Testis (tissue), 3 donors: ENCODE results near the gene POLR3E. TPM values are rescaled to one million over a fixed set of nuclear protein-coding genes. Genes with fewer than 3 reads are reported as not detected.

ENCODE experiments used
- DNase-seq: peaks from one replicate; pipeline ENCODE4 v3.0.0-alpha.2; 2019
- H3K27ac ChIP-seq, 2 donors: fragments of 200-600 bp; sonication (generic); one replicate each; pipeline ENCODE4 v1.5.1; 2019
- H3K27me3 ChIP-seq: fragments of 200-600 bp; sonication (generic); one replicate; pipeline ENCODE4 v1.5.1; 2019
- H3K36me3 ChIP-seq: fragments of 200-600 bp; sonication (generic); one replicate; pipeline ENCODE4 v1.5.1; 2017; ENCODE audit warnings: low read depth; ENCODE audit errors: missing control alignments
- H3K4me1 ChIP-seq: fragments of 200-600 bp; sonication (generic); one replicate; pipeline ENCODE4 v1.5.1; 2019
- H3K4me3 ChIP-seq, 2 donors: fragments of 200-600 bp; sonication (generic); one replicate each; pipeline ENCODE4 v1.5.1; 2017 to 2019
- H3K9me3 ChIP-seq: fragments of 200-600 bp; sonication (generic); one replicate; pipeline ENCODE4 v1.5.1; 2017
- POLR2A ChIP-seq: fragments of 450-650 bp; IDR thresholded peaks from one replicate; pipeline ENCODE4 v1.6.1; 2017; ENCODE audit warnings: antibody characterized with exemption, mild to moderate bottlenecking, moderate library complexity
- WGBS, 2 donors: methylation state at CpG; one replicate each; pipeline ENCODE4 v1.1.5; 2018; 5-methylcytosine and 5-hydroxymethylcytosine counted together
- intact Hi-C: fragments of 100-400 bp; cut with DNase I; formaldehyde crosslinking; loops from one replicate; pipeline ENCODE4 v1.15.1; 2023; ENCODE audit warnings: low total_unique reads
- polyA plus RNA-seq: library from polyadenylated mRNA; stranded (reverse); fragments of 350-450 nt; fragmentation: Illumina TruSeq; extraction: RNeasy Lipid Tissue Mini Kit (QIAGEN cat#74804); gene quantifications from one replicate; pipeline ENCODE4 v1.2.3, GENCODE V29; 2014; ENCODE audit warnings: low read depth, low replicate concordance; ENCODE audit not compliant: insufficient read depth
- total RNA-seq, 2 donors: library from RNA; depleted of rRNA; stranded (reverse); fragments of >200 nt; gene quantifications; one replicate each; pipeline ENCODE4 v1.2.3, GENCODE V29; 2016
- TF ChIP-seq, protein P1 (sequence below), 3 experiments: fragments of 450-650 bp in 2 of 3; fragments of 200-600 bp in 1 of 3; sonication (generic) in 1 of 3; IDR thresholded peaks; one replicate each; pipeline ENCODE4 v1.5.1; 2016 to 2019; ENCODE audit warnings: antibody characterized with exemption in 3 of 3, mild to moderate bottlenecking in 2 of 3, moderate library complexity in 1 of 3

Gene POLR3E
- total and polyA plus RNA-seq, 3 donors from 2014 or later, result 59.4 to 76.2 (median 61.7) TPM

DNA sequence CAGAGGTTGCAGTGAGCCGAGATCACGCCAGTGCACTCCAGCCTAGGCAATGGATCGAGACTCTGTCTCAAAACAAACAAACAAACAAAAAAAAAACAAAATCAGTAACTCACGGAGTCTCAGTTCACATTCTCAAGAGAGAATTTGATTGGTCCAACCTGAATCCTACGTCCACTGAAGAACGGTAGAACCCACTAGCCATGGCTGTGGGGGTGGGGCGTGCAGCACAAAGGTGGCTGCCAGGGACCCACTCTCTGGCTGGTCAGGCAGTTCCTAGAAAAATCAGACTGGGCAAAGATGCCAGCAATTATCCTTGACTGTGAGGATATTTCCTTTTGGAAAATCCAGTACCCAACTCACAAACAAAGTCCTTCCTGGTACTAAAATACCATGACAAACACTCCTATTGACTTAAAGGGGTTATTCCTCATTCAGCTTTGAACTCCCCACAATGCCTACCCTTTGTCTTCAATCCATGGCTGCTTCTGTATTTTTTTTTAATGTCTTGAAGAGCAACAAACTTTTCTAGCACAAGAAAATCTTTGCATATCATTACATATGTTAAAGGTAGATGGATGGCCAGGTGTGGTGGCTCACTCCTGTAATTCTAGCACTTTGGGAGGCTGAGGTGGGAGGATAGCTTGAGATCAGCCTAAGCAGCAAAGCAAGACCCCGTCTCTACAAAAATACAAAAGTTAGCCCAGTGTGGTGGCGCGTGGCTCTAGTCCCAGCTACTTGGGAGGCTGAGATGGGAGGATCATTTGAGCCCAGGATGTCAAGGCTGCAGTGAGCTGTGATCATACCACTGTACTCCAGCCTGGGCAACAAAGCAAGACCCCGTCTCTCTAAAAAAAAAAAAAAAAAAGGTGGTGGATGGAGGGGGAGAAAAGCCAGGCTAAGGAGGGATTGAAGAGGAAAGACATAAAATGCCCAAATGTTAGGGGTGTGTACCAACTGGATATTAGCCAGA is 3.8 kb upstream of the POLR3E start:
- intact Hi-C loops, result no loop called here
- Histone ChIP-seq H3K27ac (no peak overlapping the region), H3K27me3 (no peaks in the 10 kb centered on the region), H3K36me3 (no peaks in the 10 kb centered on the region), H3K9me3 (no peaks in the 10 kb centered on the region), H3K4me1 (peaks cover 2% of the 10 kb centered on the region), H3K4me3 (no peak overlapping the region)
- no peak for DNase-seq
- 84 to 95% methylated on average over 11 of the region's 11 CpGs for WGBS, 2 donors
- no peak for TF ChIP-seq POLR2A
- TF ChIP-seq, protein P1, sequence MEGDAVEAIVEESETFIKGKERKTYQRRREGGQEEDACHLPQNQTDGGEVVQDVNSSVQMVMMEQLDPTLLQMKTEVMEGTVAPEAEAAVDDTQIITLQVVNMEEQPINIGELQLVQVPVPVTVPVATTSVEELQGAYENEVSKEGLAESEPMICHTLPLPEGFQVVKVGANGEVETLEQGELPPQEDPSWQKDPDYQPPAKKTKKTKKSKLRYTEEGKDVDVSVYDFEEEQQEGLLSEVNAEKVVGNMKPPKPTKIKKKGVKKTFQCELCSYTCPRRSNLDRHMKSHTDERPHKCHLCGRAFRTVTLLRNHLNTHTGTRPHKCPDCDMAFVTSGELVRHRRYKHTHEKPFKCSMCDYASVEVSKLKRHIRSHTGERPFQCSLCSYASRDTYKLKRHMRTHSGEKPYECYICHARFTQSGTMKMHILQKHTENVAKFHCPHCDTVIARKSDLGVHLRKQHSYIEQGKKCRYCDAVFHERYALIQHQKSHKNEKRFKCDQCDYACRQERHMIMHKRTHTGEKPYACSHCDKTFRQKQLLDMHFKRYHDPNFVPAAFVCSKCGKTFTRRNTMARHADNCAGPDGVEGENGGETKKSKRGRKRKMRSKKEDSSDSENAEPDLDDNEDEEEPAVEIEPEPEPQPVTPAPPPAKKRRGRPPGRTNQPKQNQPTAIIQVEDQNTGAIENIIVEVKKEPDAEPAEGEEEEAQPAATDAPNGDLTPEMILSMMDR (IDR thresholded peaks at IDR 0.05), result no peak

DNA sequence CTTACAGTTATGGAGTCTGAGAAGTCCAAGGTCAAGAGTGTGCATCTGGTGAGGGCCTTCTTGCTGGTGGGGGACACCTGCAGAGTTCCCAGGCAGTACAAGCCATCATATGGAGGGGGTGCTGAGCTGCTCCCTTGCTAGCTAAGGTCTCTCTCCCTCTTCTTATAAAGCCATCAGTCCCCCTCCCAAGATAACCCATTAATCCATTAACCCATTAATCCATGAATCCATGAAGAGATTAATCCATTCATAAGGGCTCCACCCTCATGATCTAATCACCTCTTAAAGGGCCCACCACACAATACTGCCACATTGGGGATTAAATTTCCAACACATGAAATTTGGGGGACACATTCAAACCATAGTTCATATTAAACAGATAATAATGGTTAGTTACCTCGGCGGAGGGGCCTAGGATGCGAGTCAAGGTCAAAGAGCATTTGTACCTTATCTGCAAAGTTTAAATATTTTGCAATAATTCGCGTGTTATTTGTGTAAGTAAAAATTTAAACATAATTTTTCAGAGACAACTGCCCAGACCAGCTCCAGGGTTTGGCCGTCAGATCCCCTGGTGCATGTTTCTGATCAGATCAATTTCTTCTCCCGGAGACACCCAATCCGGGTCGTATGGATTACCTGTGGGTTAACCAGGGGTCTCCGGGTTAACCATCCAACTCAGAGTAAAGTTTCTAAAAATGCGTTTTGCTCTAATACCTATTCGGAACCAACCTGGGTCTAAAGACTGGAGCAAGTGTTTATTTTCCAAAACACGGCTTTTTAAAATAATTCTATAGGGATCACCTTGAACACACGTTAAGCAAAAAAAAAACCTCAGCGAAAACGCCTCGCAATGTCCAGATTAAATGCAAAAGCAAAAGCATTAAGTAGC is 740 bp upstream of the POLR3E start:
- TF ChIP-seq POLR2A, result no peak
- TF ChIP-seq, protein P1 (IDR thresholded peaks at IDR 0.05), result no peak
- intact Hi-C loops, result loop anchor here (5.0 kb wide), 1 partner anchor 99 kb away; no protein-coding TSS in a partner anchor
- Histone ChIP-seq H3K4me1 (peaks cover 7% of the 10 kb centered on the region), H3K9me3 (no peaks in the 10 kb centered on the region), H3K27ac (peak overlapping the region; percentile 18 to 42), H3K27me3 (no peaks in the 10 kb centered on the region), H3K36me3 (no peaks in the 10 kb centered on the region), H3K4me3 (peak overlapping the region; percentile 73 to 90)
- WGBS, 2 donors, result 0 to 2% methylated on average over 17 of the region's 17 CpGs
- DNase-seq, result no peak

DNA sequence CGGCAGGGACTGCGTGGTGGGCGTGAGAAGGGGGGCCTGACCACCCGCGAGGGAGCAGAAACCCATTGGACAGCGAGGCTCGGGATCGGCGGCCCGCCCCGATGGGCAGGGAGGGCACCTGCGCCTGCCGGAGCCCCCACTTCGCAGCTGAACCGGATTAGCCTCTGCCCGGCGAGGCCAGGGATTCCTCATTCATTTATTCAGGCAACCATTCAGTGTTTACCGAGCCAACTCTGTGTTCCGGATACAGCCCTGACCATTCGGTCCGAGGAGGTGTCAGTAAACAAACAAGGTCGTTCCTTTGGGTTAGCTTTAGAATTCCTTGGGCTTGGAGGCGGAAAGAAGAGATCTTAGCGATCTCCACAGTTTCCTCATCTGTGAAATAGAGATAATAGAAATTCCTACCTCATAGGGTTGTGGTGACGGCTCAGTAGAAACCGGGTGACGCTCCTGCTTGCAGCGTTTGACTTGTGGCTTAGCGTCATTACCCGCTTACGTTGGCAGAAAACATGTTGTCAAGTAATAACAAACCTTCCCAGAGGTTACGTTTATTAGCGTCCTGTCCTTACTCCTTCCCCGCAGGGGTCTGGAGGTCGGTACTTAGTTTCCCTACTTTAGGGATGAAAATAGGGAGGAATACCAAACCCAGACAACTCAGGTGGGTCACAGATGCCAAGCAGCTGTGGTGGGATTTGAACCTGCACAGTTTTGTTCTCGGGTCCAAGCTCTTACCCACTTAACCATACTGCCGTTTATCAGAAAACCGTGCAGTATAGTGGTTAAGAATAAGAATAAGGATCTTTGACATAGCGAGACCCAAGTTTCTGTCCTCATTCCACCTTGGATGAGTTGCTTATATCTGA is 893 bp downstream of the POLR3E start:
- TF ChIP-seq, protein P1 (IDR thresholded peaks at IDR 0.05), result no peak
- no peak for TF ChIP-seq POLR2A
- Histone ChIP-seq H3K4me1 (peaks cover 7% of the 10 kb centered on the region), H3K36me3 (no peaks in the 10 kb centered on the region), H3K27me3 (no peaks in the 10 kb centered on the region), H3K27ac (peak overlapping the region; percentile 88 to 94), H3K4me3 (peak overlapping the region; percentile 73 to 90), H3K9me3 (no peaks in the 10 kb centered on the region)
- intact Hi-C loops, result loop anchor here (5.0 kb wide), 1 partner anchor 101 kb away; no protein-coding TSS in a partner anchor
- WGBS, 2 donors, result 0% methylated on average over 28 to 34 of the region's 39 CpGs
- peak; percentile 73 for DNase-seq

DNA sequence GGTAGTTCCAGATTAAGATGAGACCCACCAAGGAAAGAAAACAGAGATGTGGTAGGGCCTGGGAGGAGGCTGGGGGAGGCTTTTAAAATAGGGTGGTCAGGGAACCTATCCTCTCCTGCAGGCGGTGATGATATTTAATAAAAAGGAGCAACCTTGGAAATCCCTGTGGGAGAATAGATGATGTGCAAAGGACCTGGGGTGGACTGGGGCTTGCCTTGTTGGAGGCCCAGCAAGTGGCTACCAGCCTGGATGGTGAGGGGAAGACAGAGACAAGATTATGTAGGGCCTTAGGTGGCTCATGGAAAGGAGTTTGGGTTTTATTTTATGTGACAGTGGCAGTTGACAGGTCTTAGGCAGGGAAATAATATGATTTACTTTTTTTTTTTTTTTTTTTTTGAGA is 1.8 kb downstream of the POLR3E start:
- Histone ChIP-seq H3K27ac (peak overlapping the region in 1 of 2 donors; percentile 94), H3K9me3 (no peaks in the 10 kb centered on the region), H3K36me3 (no peaks in the 10 kb centered on the region), H3K4me1 (peaks cover 7% of the 10 kb centered on the region), H3K4me3 (no peak overlapping the region), H3K27me3 (no peaks in the 10 kb centered on the region)
- TF ChIP-seq, protein P1 (IDR thresholded peaks at IDR 0.05), result no peak
- TF ChIP-seq POLR2A, result no peak
- intact Hi-C loops, result loop anchor here (5.0 kb wide), 1 partner anchor 102 kb away; no protein-coding TSS in a partner anchor
- WGBS, 2 donors, result 77 to 78% methylated on average over 1 of the region's 1 CpG
- no peak for DNase-seq
